Ecto neural progenitor cell (in vitro differentiated cells): Measurements from ENCODE around the gene SYT17.

Source experiments
- DNase-seq: peaks from one replicate; pipeline ENCODE4 v3.0.0-alpha.2; 2018; ENCODE audit warnings: low spot score

The SYT17 gene

DNA sequence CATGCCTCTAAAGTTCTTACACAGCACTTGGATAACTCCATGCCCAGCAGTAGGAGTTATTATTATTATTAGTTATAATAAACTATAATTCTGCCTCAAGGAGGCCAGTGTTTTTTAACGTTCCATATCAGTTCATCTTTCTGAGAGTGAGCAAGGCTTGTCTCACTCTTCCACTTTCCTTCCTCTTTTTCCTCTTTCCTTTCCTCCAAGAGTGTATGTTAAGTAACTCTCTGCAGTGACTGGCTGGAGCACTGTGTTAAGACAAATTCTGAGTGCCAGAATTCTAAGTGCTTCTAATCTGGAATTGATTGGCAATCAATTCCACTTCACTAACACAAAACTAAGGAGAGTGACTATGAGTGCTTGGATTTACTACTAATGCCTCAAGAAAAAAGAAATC lies 133.9 kb downstream of the SYT17 start:
- no peak for DNase-seq

DNA sequence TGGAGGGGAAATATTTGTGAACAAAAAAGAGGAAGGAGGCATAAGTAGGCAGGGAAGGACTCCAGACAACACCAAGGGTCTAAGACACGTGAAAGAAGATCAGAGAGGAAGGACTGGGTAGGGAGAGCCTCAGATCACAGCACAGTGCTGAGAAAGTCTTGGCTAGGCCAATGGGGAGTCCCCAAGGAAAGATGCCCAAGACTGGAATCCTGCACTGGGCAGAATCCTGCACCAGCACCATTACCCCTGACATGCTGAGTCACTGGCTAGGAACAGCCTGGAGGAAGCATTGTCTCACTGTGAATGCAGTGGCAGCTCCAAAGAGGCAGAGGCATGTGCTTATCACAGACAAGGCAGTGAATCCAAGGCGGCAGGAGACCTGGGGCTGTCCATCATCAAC lies 136.7 kb downstream of the SYT17 start:
- no peak for DNase-seq

DNA sequence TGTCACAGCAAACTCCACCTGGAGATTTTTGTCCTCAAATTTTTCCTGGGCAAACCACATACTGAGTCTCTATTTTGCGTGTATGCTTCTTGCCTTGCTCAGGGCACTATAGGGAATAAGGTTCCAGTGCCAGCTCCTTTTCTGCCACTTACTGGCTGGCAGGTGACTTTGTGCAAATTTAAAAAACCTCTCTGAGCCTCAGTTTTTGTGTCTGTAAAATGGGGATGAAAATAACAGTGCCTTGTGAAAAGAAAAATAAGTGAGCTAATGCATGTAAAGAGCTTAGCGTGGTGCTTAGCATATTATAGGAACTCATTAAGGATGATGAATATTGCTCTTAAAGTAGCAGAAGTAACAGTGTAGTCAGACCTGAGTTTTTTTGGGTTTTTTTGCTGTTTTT lies 137.4 kb downstream of the SYT17 start:
- no peak for DNase-seq

GRCh38 chr16:19307587-19308241 lies 139.7 kb downstream of the SYT17 start:
- peak; percentile 70 for DNase-seq

DNA sequence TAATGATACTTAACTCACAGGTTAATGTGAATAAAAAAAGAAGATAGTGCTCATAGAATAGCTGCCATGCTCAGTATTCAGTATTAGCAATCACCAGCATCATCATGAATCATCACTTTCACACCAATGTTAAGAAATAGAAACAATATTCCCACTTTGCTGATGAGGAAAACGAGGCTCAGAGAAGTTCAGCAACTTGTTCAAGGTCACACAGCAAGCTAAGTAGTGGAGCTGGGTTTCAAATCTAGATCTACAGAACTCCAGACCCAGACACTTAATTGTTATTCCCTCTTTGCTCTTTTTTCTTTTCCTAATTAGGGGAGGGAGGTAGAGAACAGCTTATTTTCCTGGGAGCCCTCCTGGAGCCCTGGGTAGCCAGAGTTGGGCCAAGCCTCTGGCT lies 140.4 kb downstream of the SYT17 start:
- DNase-seq: no peak

DNA sequence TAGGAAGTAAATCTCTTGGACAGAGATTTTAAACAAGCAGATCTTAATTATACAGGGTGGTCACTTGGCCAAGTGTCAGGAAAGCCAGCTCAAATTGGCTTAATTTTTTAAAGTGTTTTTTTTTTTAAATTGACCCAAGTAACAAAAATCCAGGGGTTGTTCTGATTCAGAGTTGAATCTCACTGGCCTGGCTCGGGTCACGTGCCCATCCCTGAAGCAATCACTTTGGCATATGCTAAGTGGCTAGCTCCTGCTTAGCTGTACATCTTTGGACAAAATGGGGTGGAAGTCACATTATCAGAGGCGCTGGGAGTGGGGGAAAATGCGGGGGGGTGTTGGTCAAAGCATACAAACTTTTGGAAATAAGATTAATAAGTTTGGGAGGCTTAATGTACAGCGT lies 141.1 kb downstream of the SYT17 start:
- no peak for DNase-seq

DNA sequence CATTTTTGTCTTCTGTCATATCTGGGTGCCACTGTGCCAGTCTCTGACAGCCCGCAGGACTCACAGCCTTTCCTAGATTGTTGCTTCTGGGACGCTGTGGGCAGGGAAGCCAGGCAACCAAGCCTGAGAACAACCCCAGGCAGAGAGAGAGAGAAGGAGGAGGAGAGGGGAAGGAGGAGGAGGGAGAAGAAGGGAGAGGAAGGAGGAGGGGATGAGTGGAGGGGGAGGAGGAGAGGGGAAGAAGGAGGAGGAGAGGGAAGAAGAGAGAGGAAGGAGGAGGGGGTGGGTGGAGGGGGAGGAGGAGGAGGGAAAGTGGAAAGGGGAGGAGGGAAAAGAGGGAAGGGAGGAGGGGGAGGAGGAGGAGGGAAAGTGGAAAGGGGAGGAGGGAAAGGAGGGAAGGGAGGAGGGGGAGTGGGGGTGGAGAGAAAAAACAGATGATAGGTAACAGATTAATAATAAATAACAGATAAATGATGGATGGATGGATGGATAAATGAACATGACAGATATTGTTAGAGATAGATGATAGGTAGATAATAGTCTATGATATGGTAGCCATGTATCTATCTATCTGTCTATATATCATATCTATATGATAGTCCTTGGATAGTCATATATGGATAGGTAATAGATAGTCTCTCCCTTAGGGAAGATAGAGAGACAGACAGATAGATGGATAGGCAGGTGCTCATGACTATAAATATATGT lies 146.8 kb downstream of the SYT17 start:
- DNase-seq: no peak

DNA sequence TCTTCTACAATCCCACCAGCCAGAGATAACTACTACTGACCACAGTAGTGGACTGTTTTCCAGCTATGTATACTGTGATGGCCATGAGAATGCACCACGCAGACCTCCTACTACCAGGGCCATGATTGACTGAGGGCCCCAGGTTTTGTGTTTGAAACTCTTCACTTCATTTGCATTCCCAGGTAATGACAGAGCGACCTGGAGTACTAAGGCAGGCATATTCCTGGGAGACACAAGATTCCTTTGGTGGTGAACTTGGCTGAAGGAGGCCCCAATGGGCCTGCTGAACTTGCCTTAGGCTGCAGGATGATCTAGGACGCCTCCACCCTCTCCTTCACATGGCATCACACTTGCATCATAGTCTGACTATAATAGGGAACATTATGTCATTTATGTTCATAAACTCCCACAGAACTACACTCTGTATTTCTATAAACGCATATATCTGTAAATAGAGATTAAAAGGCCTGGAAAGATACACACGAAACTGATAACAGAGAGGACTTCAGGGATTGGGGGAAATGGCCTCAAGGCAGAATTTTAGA lies 147.9 kb downstream of the SYT17 start:
- DNase-seq: no peak

DNA sequence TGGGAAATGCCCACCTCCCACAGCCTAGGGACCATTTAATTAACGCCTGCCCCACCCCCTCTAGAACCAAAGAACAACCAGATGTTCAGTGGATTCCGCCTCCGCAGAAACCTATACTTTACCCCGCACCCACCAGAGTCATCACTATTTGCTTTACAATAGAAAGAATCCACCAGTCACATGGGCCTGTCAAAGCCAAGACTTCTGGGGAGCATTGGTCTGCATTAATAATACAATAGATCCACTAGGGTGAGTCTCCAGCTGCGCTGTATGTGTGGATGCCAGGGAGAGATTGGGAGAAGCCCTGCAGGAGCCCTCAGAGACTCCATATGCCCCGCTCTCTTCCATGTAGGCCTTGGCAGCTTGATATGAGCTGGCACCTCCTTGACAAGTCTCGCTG lies 148.8 kb downstream of the SYT17 start:
- no peak for DNase-seq
